SK-N-MC (cell line): Measurements from ENCODE around the gene MED17.

Source experiments
- EZH2 ChIP-seq: fragments of 200-600 bp; sonication (generic); IDR thresholded peaks from one replicate; pipeline ENCODE4 v1.6.1; 2017; ENCODE audit warnings: antibody characterized with exemption
- FOXP2 ChIP-seq: optimal IDR thresholded peaks from 2 replicates; pipeline ENCODE3; 2011; ENCODE audit warnings: mild to moderate bottlenecking, moderate library complexity; ENCODE audit not compliant: insufficient read depth; ENCODE audit errors: extremely low read length, control extremely low read depth
- POLR2AphosphoS5 ChIP-seq: IDR thresholded peaks from 2 replicates; pipeline ENCODE4 v1.6.1; 2012; ENCODE audit warnings: mild to moderate bottlenecking, low read depth, low read length, borderline replicate concordance

DNA sequence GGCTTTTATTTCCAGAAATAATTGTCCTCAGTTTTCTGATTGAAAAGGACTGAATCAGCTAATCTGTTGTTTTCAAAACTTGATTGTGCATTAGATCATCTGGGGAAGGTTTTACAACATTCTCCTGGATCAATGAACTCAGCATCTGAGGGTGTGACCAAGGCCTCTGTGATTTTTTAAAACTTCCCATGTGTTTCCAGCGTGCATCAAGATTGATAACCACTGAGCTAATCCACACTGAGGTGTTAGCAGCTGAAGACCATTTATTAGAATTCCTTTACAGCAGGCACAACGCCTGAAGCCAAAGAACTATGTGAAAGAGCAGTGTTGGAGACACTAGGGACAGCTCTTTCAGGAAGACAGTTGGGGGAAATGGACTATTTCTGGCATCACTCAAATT lies 56.1 kb downstream of the MED17 start:
- TF ChIP-seq POLR2AphosphoS5 (no peak), EZH2 (no peak), FOXP2 (no peak)
